WTC11 (cell line): ENCODE data around the gene CDC20B.

Experiments
- HMGXB4 ChIP-seq: sonication (generic); formaldehyde crosslinking; IDR thresholded peaks from 2 replicates; pipeline ENCODE4 v1.8.1; 2023; ENCODE audit warnings: mild to moderate bottlenecking, moderate library complexity, missing genetic modification reagents
- JUN ChIP-seq: sonication (generic); formaldehyde crosslinking; IDR thresholded peaks from 2 replicates; pipeline ENCODE4 v1.8.0; 2023; ENCODE audit warnings: mild to moderate bottlenecking, missing genetic modification reagents
- NFE2L1 ChIP-seq: sonication (generic); formaldehyde crosslinking; IDR thresholded peaks from 2 replicates; pipeline ENCODE4 v1.8.1; 2023; ENCODE audit warnings: missing genetic modification reagents
- NR2C2 ChIP-seq: sonication (generic); formaldehyde crosslinking; IDR thresholded peaks from 2 replicates; pipeline ENCODE4 v1.8.0; 2022; ENCODE audit warnings: mild to moderate bottlenecking, missing genetic modification reagents
- RELA ChIP-seq: sonication (generic); formaldehyde crosslinking; IDR thresholded peaks from 2 replicates; pipeline ENCODE4 v1.8.1; 2022; ENCODE audit warnings: missing genetic modification reagents, mild to moderate bottlenecking, borderline replicate concordance
- TEAD4 ChIP-seq: sonication (generic); formaldehyde crosslinking; IDR thresholded peaks from 2 replicates; pipeline ENCODE4 v1.8.0; 2022; ENCODE audit warnings: mild to moderate bottlenecking, missing genetic modification reagents
- USF2 ChIP-seq: sonication (generic); formaldehyde crosslinking; IDR thresholded peaks from 2 replicates; pipeline ENCODE4 v1.8.1; 2023; ENCODE audit warnings: mild to moderate bottlenecking, missing genetic modification reagents, moderate library complexity
- ZNF138 ChIP-seq: sonication (generic); formaldehyde crosslinking; conservative IDR thresholded peaks from 2 replicates; pipeline ENCODE4 v1.8.1; 2022; ENCODE audit warnings: mild to moderate bottlenecking, moderate library complexity, missing genetic modification reagents
- ZNF232 ChIP-seq: sonication (generic); formaldehyde crosslinking; IDR thresholded peaks from 2 replicates; pipeline ENCODE4 v1.8.0; 2022; ENCODE audit warnings: mild to moderate bottlenecking, missing genetic modification reagents
- TF ChIP-seq, protein P1 (sequence below): fragments of 200-600 bp; IDR thresholded peaks from 2 replicates; pipeline ENCODE4 v1.8.0; 2022; ENCODE audit warnings: antibody characterized with exemption
- TF ChIP-seq, protein P2 (sequence below): sonication (generic); formaldehyde crosslinking; IDR thresholded peaks from 2 replicates; pipeline ENCODE4 v1.8.0; 2022; ENCODE audit warnings: mild to moderate bottlenecking, missing genetic modification reagents

- no peak for TF ChIP-seq USF2 (CRISPR knock-in tag)
- TF ChIP-seq, protein P1, sequence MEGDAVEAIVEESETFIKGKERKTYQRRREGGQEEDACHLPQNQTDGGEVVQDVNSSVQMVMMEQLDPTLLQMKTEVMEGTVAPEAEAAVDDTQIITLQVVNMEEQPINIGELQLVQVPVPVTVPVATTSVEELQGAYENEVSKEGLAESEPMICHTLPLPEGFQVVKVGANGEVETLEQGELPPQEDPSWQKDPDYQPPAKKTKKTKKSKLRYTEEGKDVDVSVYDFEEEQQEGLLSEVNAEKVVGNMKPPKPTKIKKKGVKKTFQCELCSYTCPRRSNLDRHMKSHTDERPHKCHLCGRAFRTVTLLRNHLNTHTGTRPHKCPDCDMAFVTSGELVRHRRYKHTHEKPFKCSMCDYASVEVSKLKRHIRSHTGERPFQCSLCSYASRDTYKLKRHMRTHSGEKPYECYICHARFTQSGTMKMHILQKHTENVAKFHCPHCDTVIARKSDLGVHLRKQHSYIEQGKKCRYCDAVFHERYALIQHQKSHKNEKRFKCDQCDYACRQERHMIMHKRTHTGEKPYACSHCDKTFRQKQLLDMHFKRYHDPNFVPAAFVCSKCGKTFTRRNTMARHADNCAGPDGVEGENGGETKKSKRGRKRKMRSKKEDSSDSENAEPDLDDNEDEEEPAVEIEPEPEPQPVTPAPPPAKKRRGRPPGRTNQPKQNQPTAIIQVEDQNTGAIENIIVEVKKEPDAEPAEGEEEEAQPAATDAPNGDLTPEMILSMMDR: no peak
- TF ChIP-seq ZNF232 (CRISPR knock-in tag): no peak
- no peak for TF ChIP-seq TEAD4 (CRISPR knock-in tag)
- TF ChIP-seq NR2C2 (CRISPR knock-in tag): no peak
- no peak for TF ChIP-seq NFE2L1 (CRISPR knock-in tag)
- no peak for TF ChIP-seq HMGXB4
- TF ChIP-seq, protein P2, sequence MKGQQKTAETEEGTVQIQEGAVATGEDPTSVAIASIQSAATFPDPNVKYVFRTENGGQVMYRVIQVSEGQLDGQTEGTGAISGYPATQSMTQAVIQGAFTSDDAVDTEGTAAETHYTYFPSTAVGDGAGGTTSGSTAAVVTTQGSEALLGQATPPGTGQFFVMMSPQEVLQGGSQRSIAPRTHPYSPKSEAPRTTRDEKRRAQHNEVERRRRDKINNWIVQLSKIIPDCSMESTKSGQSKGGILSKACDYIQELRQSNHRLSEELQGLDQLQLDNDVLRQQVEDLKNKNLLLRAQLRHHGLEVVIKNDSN: no peak
- no peak for TF ChIP-seq ZNF138 (CRISPR knock-in tag)
- no peak for TF ChIP-seq JUN (CRISPR knock-in tag)
- no peak for TF ChIP-seq RELA (CRISPR knock-in tag)
Observed at GRCh38 chr5:55149308-55149795, 23.6 kb downstream of the CDC20B start.
